ENCODE measurements around the gene ZNF366.

ZNF366 gene

GRCh38 chr5:72507231-72507906, at the start of gene ZNF366:
TSS of gene ZNF366 (minus strand) at chr5:72507410. CDS start at chr5:72461496, 45,914 bp downstream.
- no peak for DNase-seq (ENCODE audit: low read depth)

GRCh38 chr5:72556351-72557166, 49.3 kb upstream of the ZNF366 start:
- DNase-seq (ENCODE audit: low read depth): no peak

GRCh38 chr5:72555871-72556270, 48.7 kb upstream of the ZNF366 start:
- no peak for DNase-seq (ENCODE audit: low read depth)

- no peak for DNase-seq (ENCODE audit: low read depth)
These were observed 47.7 kb upstream of the ZNF366 start for GRCh38 chr5:72554897-72555296.

- no peak for DNase-seq (ENCODE audit: low read depth)
These were observed 44.9 kb upstream of the ZNF366 start for GRCh38 chr5:72552041-72552557.

GRCh38 chr5:72550595-72550994, 43.4 kb upstream of the ZNF366 start:
- no peak for DNase-seq (ENCODE audit: low read depth)

- no peak for DNase-seq (ENCODE audit: low read depth)
These were observed 36.6 kb upstream of the ZNF366 start for GRCh38 chr5:72543811-72544210.

- DNase-seq (ENCODE audit: low read depth): no peak
These were observed 36.2 kb upstream of the ZNF366 start for GRCh38 chr5:72543365-72543764.

GRCh38 chr5:72542695-72543094, 35.5 kb upstream of the ZNF366 start:
- DNase-seq (ENCODE audit: low read depth): no peak

- no peak for DNase-seq (ENCODE audit: low read depth)
These were observed 34.5 kb upstream of the ZNF366 start for GRCh38 chr5:72541501-72542225.

GRCh38 chr5:72540759-72541438, 33.7 kb upstream of the ZNF366 start:
- DNase-seq (ENCODE audit: low read depth): no peak

- DNase-seq (ENCODE audit: low read depth): no peak
These were observed 32.5 kb upstream of the ZNF366 start for GRCh38 chr5:72539726-72540125.

GRCh38 chr5:72539038-72539437, 31.8 kb upstream of the ZNF366 start:
- DNase-seq (ENCODE audit: low read depth): no peak

GRCh38 chr5:72537166-72537565, 30.0 kb upstream of the ZNF366 start:
- no peak for DNase-seq (ENCODE audit: low read depth)

- no peak for DNase-seq (ENCODE audit: low read depth)
These were observed 24.4 kb upstream of the ZNF366 start for GRCh38 chr5:72531496-72532190.

- DNase-seq (ENCODE audit: low read depth): no peak
These were observed 23.0 kb upstream of the ZNF366 start for GRCh38 chr5:72530196-72530595.

GRCh38 chr5:72529383-72529782, 22.2 kb upstream of the ZNF366 start:
- DNase-seq (ENCODE audit: low read depth): no peak

- no peak for DNase-seq (ENCODE audit: low read depth)
These were observed 18.6 kb upstream of the ZNF366 start for GRCh38 chr5:72525816-72526215.

GRCh38 chr5:72523960-72524582, 16.9 kb upstream of the ZNF366 start:
- DNase-seq (ENCODE audit: low read depth): no peak

GRCh38 chr5:72522607-72523006, 15.4 kb upstream of the ZNF366 start:
- DNase-seq (ENCODE audit: low read depth): no peak

GRCh38 chr5:72519111-72519510, 11.9 kb upstream of the ZNF366 start:
- DNase-seq (ENCODE audit: low read depth): no peak

Measured in stimulated activated CD4-positive, alpha-beta T cell treated with anti-CD3 and anti-CD28 coated beads, Interleukin-2, amount 100 ng/mL, for 4 hours (primary cell).